C4-2B (cell line): ENCODE measurements around the gene FTMT.

Experiments
- ZFX ChIP-seq: fragments of 450-650 bp; IDR thresholded peaks from 2 replicates; pipeline ENCODE4 v1.6.1; 2017
- TF ChIP-seq, protein P1 (sequence below): fragments of 450-650 bp; conservative IDR thresholded peaks from 2 replicates; pipeline ENCODE4 v1.5.1; 2017; ENCODE audit warnings: mild to moderate bottlenecking

DNA sequence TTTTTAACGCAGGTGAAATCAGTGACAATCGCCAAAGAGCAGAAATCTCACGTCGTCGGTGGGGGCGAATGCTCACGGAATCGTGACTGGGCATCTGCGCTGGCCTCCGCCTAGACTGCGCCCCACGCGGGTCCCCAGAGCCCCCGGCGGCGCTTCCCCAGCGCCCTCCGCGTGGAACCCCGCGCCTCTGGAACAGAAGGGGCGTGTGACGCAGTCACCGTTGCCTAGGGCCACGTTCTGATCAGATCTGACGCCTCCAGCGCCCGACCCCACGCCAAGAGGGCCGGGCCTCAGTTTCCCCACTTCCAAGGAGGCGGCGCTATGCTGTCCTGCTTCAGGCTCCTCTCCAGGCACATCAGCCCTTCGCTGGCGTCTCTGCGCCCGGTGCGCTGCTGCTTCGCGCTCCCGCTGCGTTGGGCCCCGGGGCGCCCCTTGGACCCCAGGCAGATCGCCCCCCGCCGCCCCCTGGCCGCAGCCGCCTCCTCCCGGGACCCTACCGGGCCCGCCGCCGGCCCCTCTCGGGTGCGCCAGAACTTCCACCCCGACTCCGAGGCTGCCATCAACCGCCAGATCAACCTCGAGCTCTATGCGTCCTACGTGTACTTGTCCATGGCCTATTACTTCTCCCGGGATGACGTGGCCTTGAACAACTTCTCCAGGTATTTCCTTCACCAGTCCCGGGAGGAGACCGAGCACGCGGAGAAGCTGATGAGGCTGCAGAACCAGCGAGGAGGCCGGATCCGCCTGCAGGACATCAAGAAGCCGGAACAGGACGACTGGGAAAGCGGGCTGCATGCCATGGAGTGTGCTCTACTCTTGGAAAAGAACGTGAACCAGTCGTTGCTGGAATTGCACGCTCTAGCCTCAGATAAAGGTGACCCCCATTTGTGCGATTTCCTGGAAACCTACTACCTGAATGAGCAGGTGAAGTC, at the start of gene FTMT:
- TF ChIP-seq, protein P1, sequence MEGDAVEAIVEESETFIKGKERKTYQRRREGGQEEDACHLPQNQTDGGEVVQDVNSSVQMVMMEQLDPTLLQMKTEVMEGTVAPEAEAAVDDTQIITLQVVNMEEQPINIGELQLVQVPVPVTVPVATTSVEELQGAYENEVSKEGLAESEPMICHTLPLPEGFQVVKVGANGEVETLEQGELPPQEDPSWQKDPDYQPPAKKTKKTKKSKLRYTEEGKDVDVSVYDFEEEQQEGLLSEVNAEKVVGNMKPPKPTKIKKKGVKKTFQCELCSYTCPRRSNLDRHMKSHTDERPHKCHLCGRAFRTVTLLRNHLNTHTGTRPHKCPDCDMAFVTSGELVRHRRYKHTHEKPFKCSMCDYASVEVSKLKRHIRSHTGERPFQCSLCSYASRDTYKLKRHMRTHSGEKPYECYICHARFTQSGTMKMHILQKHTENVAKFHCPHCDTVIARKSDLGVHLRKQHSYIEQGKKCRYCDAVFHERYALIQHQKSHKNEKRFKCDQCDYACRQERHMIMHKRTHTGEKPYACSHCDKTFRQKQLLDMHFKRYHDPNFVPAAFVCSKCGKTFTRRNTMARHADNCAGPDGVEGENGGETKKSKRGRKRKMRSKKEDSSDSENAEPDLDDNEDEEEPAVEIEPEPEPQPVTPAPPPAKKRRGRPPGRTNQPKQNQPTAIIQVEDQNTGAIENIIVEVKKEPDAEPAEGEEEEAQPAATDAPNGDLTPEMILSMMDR: no peak
- TF ChIP-seq ZFX: no peak
